ENCODE data around the gene MARK4.

Gene MARK4

DNA sequence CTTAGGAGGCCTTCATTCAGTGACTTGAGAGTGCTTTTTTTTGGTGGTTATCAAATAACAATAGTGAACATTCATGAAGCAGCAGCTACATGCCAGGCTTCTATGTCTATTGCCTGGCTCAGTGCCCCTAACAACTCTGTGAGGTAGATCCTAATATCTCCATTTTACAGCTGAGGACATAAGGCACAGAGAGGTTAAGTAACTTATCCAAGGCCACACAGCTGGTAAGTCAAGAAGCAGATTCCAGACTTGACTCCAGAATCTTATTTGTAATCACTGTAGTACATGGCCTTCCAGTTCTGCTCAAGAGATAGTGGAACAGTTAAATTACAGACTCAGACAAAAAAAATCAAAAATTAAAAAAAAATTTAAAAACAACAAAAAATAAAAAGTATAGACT lies 44.8 kb downstream of the MARK4 start:
- TF ChIP-seq, protein P1, sequence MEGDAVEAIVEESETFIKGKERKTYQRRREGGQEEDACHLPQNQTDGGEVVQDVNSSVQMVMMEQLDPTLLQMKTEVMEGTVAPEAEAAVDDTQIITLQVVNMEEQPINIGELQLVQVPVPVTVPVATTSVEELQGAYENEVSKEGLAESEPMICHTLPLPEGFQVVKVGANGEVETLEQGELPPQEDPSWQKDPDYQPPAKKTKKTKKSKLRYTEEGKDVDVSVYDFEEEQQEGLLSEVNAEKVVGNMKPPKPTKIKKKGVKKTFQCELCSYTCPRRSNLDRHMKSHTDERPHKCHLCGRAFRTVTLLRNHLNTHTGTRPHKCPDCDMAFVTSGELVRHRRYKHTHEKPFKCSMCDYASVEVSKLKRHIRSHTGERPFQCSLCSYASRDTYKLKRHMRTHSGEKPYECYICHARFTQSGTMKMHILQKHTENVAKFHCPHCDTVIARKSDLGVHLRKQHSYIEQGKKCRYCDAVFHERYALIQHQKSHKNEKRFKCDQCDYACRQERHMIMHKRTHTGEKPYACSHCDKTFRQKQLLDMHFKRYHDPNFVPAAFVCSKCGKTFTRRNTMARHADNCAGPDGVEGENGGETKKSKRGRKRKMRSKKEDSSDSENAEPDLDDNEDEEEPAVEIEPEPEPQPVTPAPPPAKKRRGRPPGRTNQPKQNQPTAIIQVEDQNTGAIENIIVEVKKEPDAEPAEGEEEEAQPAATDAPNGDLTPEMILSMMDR (IDR thresholded peaks at IDR 0.05; ENCODE audit: low read depth, low read length, missing control alignments) = no peak
- DNase-seq (ENCODE audit: low read depth) = no peak
- H3K4me3 ChIP-seq (ENCODE audit: low read depth, low read length) = no peak overlapping the region

DNA sequence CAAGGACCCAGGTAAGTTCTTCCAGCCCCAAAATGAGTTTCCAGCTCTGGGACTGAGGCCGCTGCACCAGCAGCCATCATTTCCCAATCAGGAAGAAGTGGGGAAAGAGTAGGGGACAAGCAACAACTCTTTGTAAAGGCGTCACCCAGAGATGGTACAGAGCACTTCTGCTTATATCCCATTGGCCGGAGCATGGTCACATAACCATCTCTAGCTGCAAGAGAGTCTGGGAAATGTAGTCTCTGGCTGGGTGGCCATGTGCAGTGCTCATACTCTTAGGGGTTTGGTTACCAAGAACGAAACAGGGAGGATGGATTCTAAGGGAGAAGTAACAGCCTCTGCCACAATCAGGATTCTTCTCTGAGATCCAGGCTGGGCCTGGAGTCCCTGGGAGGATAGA lies 45.3 kb downstream of the MARK4 start:
- TF ChIP-seq, protein P1 (IDR thresholded peaks at IDR 0.05; ENCODE audit: low read depth, low read length, missing control alignments) = no peak
- no peak for DNase-seq (ENCODE audit: low read depth)
- H3K4me3 ChIP-seq (ENCODE audit: low read depth, low read length) = no peak overlapping the region

DNA sequence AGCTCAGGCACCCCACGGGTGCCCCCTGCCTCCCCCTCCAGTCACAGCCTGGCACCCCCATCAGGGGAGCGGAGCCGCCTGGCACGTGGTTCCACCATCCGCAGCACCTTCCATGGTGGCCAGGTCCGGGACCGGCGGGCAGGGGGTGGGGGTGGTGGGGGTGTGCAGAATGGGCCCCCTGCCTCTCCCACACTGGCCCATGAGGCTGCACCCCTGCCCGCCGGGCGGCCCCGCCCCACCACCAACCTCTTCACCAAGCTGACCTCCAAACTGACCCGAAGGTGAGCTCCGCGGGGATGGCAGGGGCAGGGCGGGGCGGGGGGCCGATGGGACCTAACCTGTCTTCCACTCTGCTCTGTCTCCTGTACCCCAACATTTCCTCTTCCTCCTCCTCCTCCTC lies 46.6 kb downstream of the MARK4 start:
- no peak overlapping the region for H3K4me3 ChIP-seq (ENCODE audit: low read depth, low read length)
- TF ChIP-seq, protein P1 (IDR thresholded peaks at IDR 0.05; ENCODE audit: low read depth, low read length, missing control alignments) = no peak
- no peak for DNase-seq (ENCODE audit: low read depth)

DNA sequence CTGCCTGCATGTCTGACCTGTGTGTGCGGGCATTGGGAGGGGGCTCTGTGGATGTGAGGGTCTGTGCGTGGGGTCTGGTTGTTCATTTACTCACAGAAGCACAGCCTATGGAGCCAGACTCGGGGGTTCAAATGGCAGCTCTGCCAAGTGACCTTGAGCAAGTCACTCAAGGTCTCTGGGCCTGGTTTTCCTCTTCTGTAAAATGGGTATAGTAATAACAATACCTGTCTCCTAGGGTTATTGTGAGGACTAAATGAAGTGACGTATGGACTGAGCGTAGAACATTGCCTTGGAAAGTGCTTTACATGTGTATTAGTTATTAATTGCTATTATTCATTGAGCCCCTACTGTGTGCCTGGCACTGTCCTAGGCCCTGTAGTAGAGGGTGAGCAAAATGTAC lies 47.2 kb downstream of the MARK4 start:
- no peak overlapping the region for H3K4me3 ChIP-seq (ENCODE audit: low read depth, low read length)
- DNase-seq (ENCODE audit: low read depth) = no peak
- TF ChIP-seq, protein P1 (IDR thresholded peaks at IDR 0.05; ENCODE audit: low read depth, low read length, missing control alignments) = no peak

DNA sequence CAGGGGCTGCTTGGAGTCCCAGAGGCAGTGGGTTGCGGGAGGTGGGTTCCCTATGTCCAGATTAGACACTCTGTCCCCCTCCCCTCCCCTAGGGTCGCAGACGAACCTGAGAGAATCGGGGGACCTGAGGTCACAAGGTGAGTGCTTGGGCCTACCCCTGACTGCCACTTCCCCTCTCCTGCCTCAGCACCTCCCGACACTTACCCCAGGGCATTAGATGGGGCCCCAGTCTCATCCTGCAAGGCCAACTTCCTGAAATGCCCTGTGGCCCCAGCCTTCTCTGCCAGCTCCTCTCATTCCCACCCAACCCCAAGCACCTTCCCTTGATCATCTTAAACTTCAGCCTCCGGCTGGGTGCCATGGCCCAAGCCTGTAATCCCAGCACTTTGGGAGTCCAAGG lies 48.6 kb downstream of the MARK4 start:
- no peak overlapping the region for H3K4me3 ChIP-seq (ENCODE audit: low read depth, low read length)
- DNase-seq (ENCODE audit: low read depth) = no peak
- TF ChIP-seq, protein P1 (IDR thresholded peaks at IDR 0.05; ENCODE audit: low read depth, low read length, missing control alignments) = no peak

DNA sequence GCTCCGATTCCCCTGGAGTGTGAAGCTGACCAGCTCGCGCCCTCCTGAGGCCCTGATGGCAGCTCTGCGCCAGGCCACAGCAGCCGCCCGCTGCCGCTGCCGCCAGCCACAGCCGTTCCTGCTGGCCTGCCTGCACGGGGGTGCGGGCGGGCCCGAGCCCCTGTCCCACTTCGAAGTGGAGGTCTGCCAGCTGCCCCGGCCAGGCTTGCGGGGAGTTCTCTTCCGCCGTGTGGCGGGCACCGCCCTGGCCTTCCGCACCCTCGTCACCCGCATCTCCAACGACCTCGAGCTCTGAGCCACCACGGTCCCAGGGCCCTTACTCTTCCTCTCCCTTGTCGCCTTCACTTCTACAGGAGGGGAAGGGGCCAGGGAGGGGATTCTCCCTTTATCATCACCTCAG lies 51.3 kb downstream of the MARK4 start:
- TF ChIP-seq, protein P1 (IDR thresholded peaks at IDR 0.05; ENCODE audit: low read depth, low read length, missing control alignments) = no peak

DNA sequence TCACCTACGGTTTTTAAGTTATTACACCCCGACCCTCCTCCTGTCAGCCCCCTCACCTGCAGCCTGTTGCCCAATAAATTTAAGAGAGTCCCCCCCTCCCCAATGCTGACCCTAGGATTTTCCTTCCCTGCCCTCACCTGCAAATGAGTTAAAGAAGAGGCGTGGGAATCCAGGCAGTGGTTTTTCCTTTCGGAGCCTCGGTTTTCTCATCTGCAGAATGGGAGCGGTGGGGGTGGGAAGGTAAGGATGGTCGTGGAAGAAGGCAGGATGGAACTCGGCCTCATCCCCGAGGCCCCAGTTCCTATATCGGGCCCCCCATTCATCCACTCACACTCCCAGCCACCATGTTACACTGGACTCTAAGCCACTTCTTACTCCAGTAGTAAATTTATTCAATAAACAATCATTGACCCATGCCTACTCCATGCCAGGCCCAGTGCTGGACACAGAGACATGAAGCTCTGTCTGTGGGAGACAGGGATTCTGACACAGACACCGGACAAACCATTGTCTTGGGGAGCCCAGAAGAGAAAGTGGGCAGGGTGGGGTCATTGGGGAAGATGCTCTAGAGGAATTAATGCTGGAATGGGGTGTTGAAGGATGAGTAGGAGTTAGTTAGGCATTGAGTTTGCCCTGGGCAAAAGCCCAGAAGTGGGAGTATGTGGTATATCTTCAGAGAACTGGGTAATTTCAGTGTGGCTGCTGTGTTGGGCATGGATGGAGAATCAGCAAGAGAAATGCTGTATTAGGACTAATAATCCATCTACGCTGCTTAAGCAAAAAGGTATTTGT lies 52.4 kb downstream of the MARK4 start:
- H3K4me3 ChIP-seq (ENCODE audit: low read depth, low read length) = no peak overlapping the region
- DNase-seq (ENCODE audit: low read depth) = no peak
- TF ChIP-seq, protein P1 (IDR thresholded peaks at IDR 0.05; ENCODE audit: low read depth, low read length, missing control alignments) = no peak

More for the DNA sequence above, 51.3 kb downstream of the MARK4 start:
- H3K4me3 ChIP-seq (ENCODE audit: low read depth, low read length) = no peak overlapping the region
- DNase-seq (ENCODE audit: low read depth) = no peak
